ENCODE data around the gene DGKD. TPM values are rescaled to one million over a fixed set of nuclear protein-coding genes. Genes with fewer than 3 reads are reported as not detected.

DGKD gene
- total and polyA plus RNA-seq, 9 of the 15 experiments (the other 6 are each of a cell fraction or from before 2014, with no cell fraction given), result 0.52 to 29.5 (median 10.6) TPM

GRCh38 chr2:233362742-233363141, 8.4 kb downstream of the DGKD start:
- no peaks in the 10 kb centered on the region for H3K9me3 ChIP-seq (replicated peaks; ENCODE audit: control insufficient read depth, insufficient read depth, low read depth, low read length)
- no peak overlapping the region for H2AFZ ChIP-seq (ENCODE audit: low read depth, low read length)
- H3K27me3 ChIP-seq (ENCODE audit: control insufficient read depth in 2 of 2, insufficient read depth in 2 of 2, low read length in 2 of 2), result no peaks in the 10 kb centered on the region
- peaks cover 10 to 17% of the 10 kb centered on the region in 2 experiments; a peak in 3 of 5 replicates for H3K4me1 ChIP-seq (replicated peaks in 1 of 2; ENCODE audit: control insufficient read depth in 2 of 2, insufficient read depth in 2 of 2, low read length in 2 of 2)
- WGBS (ENCODE audit: insufficient coverage, low coverage, missing lambda C conversion rate), result 83% methylated on average over 2 of the region's 2 CpGs
- BruUV-seq (replicated peaks), result no TSS peak
- no peak for ATAC-seq
- H4K20me1 ChIP-seq (replicated peaks; ENCODE audit: control insufficient read depth, insufficient read depth, low read length), result peaks cover 5% of the 10 kb centered on the region; the same call in 1 of the 2 replicates
- no peak for DNase-seq (ENCODE audit: extremely low read depth in 1 of 4, low spot score in 3 of 4)
- in situ Hi-C loops (cut with MboI) (no loop called here), intact Hi-C loops (cut with micrococcal nuclease) (no loop called here)
- peaks cover 8% of the 10 kb centered on the region; the same call in 1 of the 3 replicates for H3K36me3 ChIP-seq (ENCODE audit: control insufficient read depth, insufficient read depth, low read length)
- no peak for FAIRE-seq
- H3K9ac ChIP-seq (ENCODE audit: insufficient read depth in 1 of 2, low read depth in 2 of 2, low read length in 2 of 2), result no peak overlapping the region
- POLR2A ChIA-PET, result interaction anchor here (1.2 kb wide), 1 partner anchor 16 kb away, joined by 3 read pairs; no protein-coding TSS in a partner anchor
- no peak overlapping the region for H3K4me2 ChIP-seq (ENCODE audit: insufficient read depth, low read length)
- H3K27ac ChIP-seq (ENCODE audit: extremely low read depth, low read depth, low read length), result no peak overlapping the region
- no peak overlapping the region for H3K4me3 ChIP-seq
- H3K9me1 ChIP-seq (ENCODE audit: control insufficient read depth, insufficient read depth, low read length), result no peaks in the 10 kb centered on the region
- CTCF ChIA-PET (ENCODE audit: low intra/inter-chr PET ratio), result no interaction called here
- peaks cover 38% of the 10 kb centered on the region for H3K79me2 ChIP-seq (ENCODE audit: control insufficient read depth, insufficient read depth, low read length)
- no peak for TF ChIP-seq ZNF551 (CRISPR knock-in tag; IDR thresholded peaks at IDR 0.05)
- TF ChIP-seq HES1 (IDR thresholded peaks at IDR 0.05; ENCODE audit: low read depth), result no peak
- TF ChIP-seq DNMT1 (IDR thresholded peaks at IDR 0.05), result no peak
- no peak for TF ChIP-seq ZNF212 (CRISPR knock-in tag; IDR thresholded peaks at IDR 0.05)
- no peak for TF ChIP-seq MXD1 (CRISPR knock-in tag; IDR thresholded peaks at IDR 0.05; ENCODE audit: borderline replicate concordance, poor library complexity, severe bottlenecking)
- no peak for TF ChIP-seq MEF2D (tag; conservative IDR thresholded peaks at IDR 0.05; ENCODE audit: low read depth)
- no peak for TF ChIP-seq MLLT1 (IDR thresholded peaks at IDR 0.05)
- TF ChIP-seq ZNF398 (CRISPR knock-in tag; IDR thresholded peaks at IDR 0.05), result no peak
- TF ChIP-seq TRIM25 (IDR thresholded peaks at IDR 0.05; ENCODE audit: borderline replicate concordance), result no peak
- no peak for TF ChIP-seq E2F6 (IDR thresholded peaks at IDR 0.05; ENCODE audit: borderline replicate concordance in 1 of 2, extremely low read depth in 1 of 2, insufficient read depth in 1 of 2, insufficient read length in 1 of 2, low read depth in 1 of 2, low read length in 1 of 2, poor library complexity in 1 of 2, severe bottlenecking in 1 of 2)
- TF ChIP-seq ILK (tag; IDR thresholded peaks at IDR 0.05; ENCODE audit: borderline replicate concordance, low read depth), result no peak
- no peak for TF ChIP-seq SRSF7 (optimal IDR thresholded peaks at IDR 0.05; ENCODE audit: low read depth, low read length)
- no peak for TF ChIP-seq ZNF584 (CRISPR knock-in tag; IDR thresholded peaks at IDR 0.05; ENCODE audit: low read depth)
- no peak for TF ChIP-seq TBL1XR1 (IDR thresholded peaks at IDR 0.05; ENCODE audit: low read length in 2 of 2)
